ENCODE measurements around the gene TMEM250.

GRCh38 chr9:136114610-136115009 is 4.1 kb downstream of the TMEM250 start:
- TF ChIP-seq CTCF (IDR thresholded peaks at IDR 0.05; ENCODE audit: insufficient read depth, low read depth, low read length) = no peak
- no peak for TF ChIP-seq EZH2 (IDR thresholded peaks at IDR 0.05; ENCODE audit: insufficient read depth, low read length)

Measured in astrocyte (in vitro differentiated cells and primary cell).